CD4-positive, alpha-beta T cell (primary cell): ENCODE results near the gene IDS. TPM values are rescaled to one million over a fixed set of nuclear protein-coding genes. Genes with fewer than 3 reads are reported as not detected.
A peak's percentile ranks its signal among the peaks of the same experiment; 100 is the strongest.

Source experiments
- ATAC-seq: fragments of 200-7000 bp; cut with Tn5 transposase; one replicate; pipeline ENCODE4 v1.10.0; 2022; ENCODE audit warnings: mild to moderate bottlenecking; ENCODE audit not compliant: poor library complexity
- CTCF ChIA-PET: fragments of 350-600 bp; sonication (Branson Sonifier 250); formaldehyde crosslinking; loops from one replicate; lab custom pipeline; 2021; ENCODE audit warnings: antibody characterized with exemption, inconsistent platforms; lab: Charles Lee
- POLR2A ChIA-PET: fragments of 350-600 bp; sonication (Branson Sonifier 250); formaldehyde crosslinking; loops from one replicate; lab custom pipeline; 2021; ENCODE audit warnings: antibody characterized with exemption, inconsistent platforms; lab: Charles Lee
- DNase-seq, 14 experiments: peaks; one replicate each; pipeline ENCODE4 v3.0.0-alpha.2; 2013 to 2020; ENCODE audit warnings: mixed read lengths in 2 of 14
- H3K27ac ChIP-seq, 2 donors: one replicate each; pipeline versions ENCODE4 v1.5.1 to v1.7.0; 2013; ENCODE audit warnings: low read length in 2 of 2, low read depth in 1 of 2, mild to moderate bottlenecking in 1 of 2
- H3K27me3 ChIP-seq, 2 experiments: 1 replicate in 1 of 2; 2 replicates in 1 of 2; pipeline versions ENCODE4 v1.6.1 to v1.7.0; 2013; ENCODE audit warnings: low read length in 2 of 2, control low read depth in 1 of 2, mild to moderate bottlenecking in 1 of 2, moderate library complexity in 1 of 2; ENCODE audit not compliant: insufficient read depth in 2 of 2, control insufficient read depth in 1 of 2
- H3K36me3 ChIP-seq: one replicate; pipeline ENCODE4 v1.6.1; 2013; ENCODE audit warnings: low read length, control low read depth; ENCODE audit not compliant: insufficient read depth
- H3K4me1 ChIP-seq: one replicate; pipeline ENCODE4 v1.6.1; 2013; ENCODE audit warnings: low read length, control low read depth; ENCODE audit not compliant: insufficient read depth
- H3K4me3 ChIP-seq: one replicate; pipeline ENCODE4 v1.5.1; 2013; ENCODE audit warnings: mild to moderate bottlenecking, low read length, moderate library complexity
- H3K9me3 ChIP-seq, 2 experiments: 1 replicate in 1 of 2; 2 replicates in 1 of 2; pipeline versions ENCODE4 v1.6.1 to v1.7.0; 2013; ENCODE audit warnings: low read length in 2 of 2, mild to moderate bottlenecking in 2 of 2, control low read depth in 1 of 2, moderate library complexity in 1 of 2; ENCODE audit not compliant: control insufficient read depth in 1 of 2, insufficient read depth in 1 of 2
- H3K27ac Mint-ChIP-seq: one replicate; pipeline ENCODE4 v1.8.0; 2020; ENCODE audit warnings: mixed read lengths
- H3K27me3 Mint-ChIP-seq: one replicate; pipeline ENCODE4 v1.8.0; 2021; ENCODE audit warnings: mixed read lengths
- H3K36me3 Mint-ChIP-seq: one replicate; pipeline ENCODE4 v1.8.0; 2021; ENCODE audit warnings: low read depth, mixed read lengths
- H3K4me1 Mint-ChIP-seq: one replicate; pipeline ENCODE4 v1.8.0; 2021; ENCODE audit warnings: low read depth, mixed read lengths
- H3K4me3 Mint-ChIP-seq: one replicate; pipeline ENCODE4 v1.8.0; 2020; ENCODE audit warnings: mild to moderate bottlenecking, mixed read lengths
- H3K9me3 Mint-ChIP-seq: one replicate; pipeline ENCODE4 v1.8.0; 2020; ENCODE audit warnings: mixed read lengths
- intact Hi-C, 2 experiments: fragments of 100-400 bp; cut with DNase I in 1 of 2; cut with micrococcal nuclease in 1 of 2; formaldehyde crosslinking; loops; one replicate each; pipeline versions ENCODE4 v1.15.1 to v1.9.0; 2023 to 2025; cut with DNase I, micrococcal nuclease
- total RNA-seq, 174 experiments: library from RNA in 2 of 174; stranded (reverse) in 2 of 174; gene quantifications; one replicate each; pipeline ENCODE4 v1.2.3 and lab custom pipeline; 2021 to 2026
- TF ChIP-seq, protein P1 (sequence below): fragments of 200-600 bp; IDR thresholded peaks from one replicate; pipeline ENCODE4 v1.8.0; 2022; ENCODE audit warnings: antibody characterized with exemption, mild to moderate bottlenecking

IDS gene
- total RNA-seq, 2 experiments from 2014 or later: 256 to 260 TPM

DNA sequence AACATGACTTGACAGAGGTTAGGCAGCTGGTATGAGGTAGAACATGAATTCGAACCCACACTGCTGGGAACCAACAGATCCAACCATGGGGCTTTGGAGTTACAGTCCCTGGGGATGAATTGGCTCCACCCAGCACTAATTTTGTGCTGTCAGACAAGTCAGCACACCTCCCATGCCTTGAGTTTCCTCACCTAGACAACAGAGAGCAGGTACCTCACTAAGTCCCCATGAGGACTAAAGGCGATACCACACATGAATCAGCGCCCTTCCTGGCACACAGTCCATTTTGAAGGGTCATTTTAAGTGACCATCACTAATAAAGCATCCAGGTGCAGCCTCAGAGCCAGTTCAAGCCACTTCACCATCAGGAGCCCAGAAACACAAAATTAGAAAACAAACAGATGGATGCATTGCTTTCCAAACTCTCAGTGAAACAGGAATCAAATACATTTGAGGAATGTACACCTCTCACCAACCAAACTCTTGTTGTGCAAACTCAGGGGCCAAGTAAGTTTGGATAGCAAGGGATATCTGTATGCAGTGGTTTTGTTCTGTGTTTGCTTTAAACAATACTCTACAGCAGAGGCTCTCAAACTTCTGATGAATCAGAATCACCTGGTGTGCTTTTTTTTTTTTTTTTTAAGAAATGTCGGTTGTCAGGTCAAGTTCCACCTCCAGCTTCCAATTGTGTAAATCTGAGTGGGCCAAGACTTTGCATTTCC, 10.1 kb downstream of the IDS start:
- ATAC-seq (no peak), DNase-seq (no peak)
- Mint-ChIP-seq H3K4me3 (no peak overlapping the region), H3K9me3 (no peaks in the 10 kb centered on the region), H3K27me3 (no peaks in the 10 kb centered on the region), H3K27ac (peak overlapping the region; percentile 20), H3K4me1 (peaks cover 13% of the 10 kb centered on the region), H3K36me3 (no peaks in the 10 kb centered on the region)
- no peaks in the 10 kb centered on the region for H3K27me3 ChIP-seq
- ChIA-PET POLR2A (no interaction called here), CTCF (interaction anchor here (0.7 to 1.1 kb wide), 3 partner anchors 17 to 46 kb away, joined by 3 to 4 read pairs (median 3); partner anchors contain the start of gene EOLA1)
- peaks cover 6% of the 10 kb centered on the region for H3K4me1 ChIP-seq
- H3K36me3 ChIP-seq: peaks cover 96% of the 10 kb centered on the region
- no peaks in the 10 kb centered on the region for H3K9me3 ChIP-seq
- no peak overlapping the region for H3K4me3 ChIP-seq
- no peak overlapping the region for H3K27ac ChIP-seq
- TF ChIP-seq, protein P1, sequence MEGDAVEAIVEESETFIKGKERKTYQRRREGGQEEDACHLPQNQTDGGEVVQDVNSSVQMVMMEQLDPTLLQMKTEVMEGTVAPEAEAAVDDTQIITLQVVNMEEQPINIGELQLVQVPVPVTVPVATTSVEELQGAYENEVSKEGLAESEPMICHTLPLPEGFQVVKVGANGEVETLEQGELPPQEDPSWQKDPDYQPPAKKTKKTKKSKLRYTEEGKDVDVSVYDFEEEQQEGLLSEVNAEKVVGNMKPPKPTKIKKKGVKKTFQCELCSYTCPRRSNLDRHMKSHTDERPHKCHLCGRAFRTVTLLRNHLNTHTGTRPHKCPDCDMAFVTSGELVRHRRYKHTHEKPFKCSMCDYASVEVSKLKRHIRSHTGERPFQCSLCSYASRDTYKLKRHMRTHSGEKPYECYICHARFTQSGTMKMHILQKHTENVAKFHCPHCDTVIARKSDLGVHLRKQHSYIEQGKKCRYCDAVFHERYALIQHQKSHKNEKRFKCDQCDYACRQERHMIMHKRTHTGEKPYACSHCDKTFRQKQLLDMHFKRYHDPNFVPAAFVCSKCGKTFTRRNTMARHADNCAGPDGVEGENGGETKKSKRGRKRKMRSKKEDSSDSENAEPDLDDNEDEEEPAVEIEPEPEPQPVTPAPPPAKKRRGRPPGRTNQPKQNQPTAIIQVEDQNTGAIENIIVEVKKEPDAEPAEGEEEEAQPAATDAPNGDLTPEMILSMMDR: no peak
- intact Hi-C loops: no loop called here

DNA sequence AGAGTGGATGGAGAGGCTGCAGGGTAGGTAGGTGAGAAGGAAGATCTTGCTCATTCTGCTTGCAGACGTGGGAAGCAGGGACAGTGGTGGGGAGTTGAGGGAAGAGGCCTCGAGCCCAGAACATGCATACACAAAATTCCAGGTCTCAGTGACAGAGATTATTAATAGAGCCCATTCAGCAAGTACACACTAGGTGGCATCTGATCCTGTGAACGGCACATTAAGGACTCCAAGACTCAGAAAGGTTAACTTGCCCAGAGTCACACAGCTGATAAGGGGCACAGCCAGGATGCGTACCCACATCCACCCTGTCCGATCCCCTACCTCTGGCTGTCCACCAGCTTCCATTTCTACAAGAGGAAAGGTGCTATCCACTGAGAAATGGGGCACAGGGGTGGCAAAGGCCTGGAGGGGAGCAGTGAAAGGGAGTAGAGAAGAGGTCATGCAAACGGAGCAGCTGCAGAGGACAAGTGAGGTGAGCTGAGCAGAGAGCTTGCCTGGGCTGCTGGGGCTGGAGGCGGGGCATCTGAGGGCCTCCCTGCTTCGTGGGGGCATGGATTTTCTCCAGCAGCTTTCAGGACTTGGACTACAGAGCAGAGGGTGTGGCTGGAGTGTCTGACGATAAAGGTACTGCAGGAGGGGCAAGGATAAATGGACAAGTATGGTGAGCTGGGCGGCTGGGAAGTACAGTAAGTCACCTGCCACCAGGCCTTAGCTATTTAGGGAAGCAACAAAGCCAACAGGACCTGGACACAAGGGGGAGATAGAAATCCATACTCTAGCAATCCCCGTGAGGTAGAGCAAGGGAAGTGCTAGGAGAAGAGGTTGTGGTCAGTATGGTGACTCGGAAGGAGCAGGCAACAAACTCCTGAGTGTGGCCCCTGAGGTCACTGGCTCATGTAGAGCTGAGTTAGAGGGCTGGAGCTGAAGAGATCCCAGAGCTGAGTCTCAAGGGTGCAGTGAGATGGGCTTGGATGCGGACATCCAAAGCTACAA, 11.2 kb downstream of the IDS start:
- Histone ChIP-seq H3K27me3 (no peaks in the 10 kb centered on the region), H3K36me3 (peaks cover 98% of the 10 kb centered on the region), H3K4me1 (peaks cover 6% of the 10 kb centered on the region), H3K9me3 (no peaks in the 10 kb centered on the region), H3K27ac (no peak overlapping the region), H3K4me3 (no peak overlapping the region)
- DNase-seq (no peak), ATAC-seq (peak; percentile 9)
- CTCF ChIA-PET: interaction anchor here (0.8 to 1.1 kb wide), 2 partner anchors 14 to 47 kb away, joined by 3 read pairs; partner anchors contain the start of gene EOLA1
- no peaks in the 10 kb centered on the region for H3K27me3 Mint-ChIP-seq
- TF ChIP-seq, protein P1: no peak
- no peaks in the 10 kb centered on the region for H3K9me3 Mint-ChIP-seq
- H3K4me1 Mint-ChIP-seq: peaks cover 9% of the 10 kb centered on the region
- H3K27ac Mint-ChIP-seq: no peak overlapping the region
- H3K36me3 Mint-ChIP-seq: no peaks in the 10 kb centered on the region
- H3K4me3 Mint-ChIP-seq: no peak overlapping the region
- intact Hi-C loops: no loop called here
- POLR2A ChIA-PET: no interaction called here

DNA sequence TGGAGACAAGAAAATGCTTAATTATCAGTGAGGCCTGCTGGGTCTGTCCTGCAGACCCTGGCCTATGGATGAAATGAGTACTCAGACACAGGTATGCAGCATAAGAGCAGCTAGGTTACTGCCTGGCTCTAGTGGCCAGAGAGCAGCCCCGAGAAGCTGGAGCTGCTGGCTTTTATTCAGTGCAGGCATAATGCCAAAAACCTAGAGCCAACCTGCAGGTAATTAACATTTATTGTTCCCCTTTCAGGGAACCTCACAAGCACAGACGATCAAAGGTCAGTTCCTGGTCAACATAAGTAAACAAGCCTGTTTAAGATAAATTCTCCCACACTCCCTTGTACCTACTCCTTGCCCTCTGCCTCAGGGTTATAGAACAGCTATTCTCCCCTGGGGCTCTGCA, 13.3 kb downstream of the IDS start:
- no peak overlapping the region for H3K27ac Mint-ChIP-seq
- no peak overlapping the region for H3K27ac ChIP-seq
- no peak overlapping the region for H3K4me3 Mint-ChIP-seq
- peaks cover 89% of the 10 kb centered on the region for H3K36me3 ChIP-seq
- intact Hi-C loops: no loop called here
- no peaks in the 10 kb centered on the region for H3K27me3 ChIP-seq
- no peaks in the 10 kb centered on the region for H3K9me3 ChIP-seq
- POLR2A ChIA-PET: no interaction called here
- H3K27me3 Mint-ChIP-seq: no peaks in the 10 kb centered on the region
- H3K36me3 Mint-ChIP-seq: peaks cover 9% of the 10 kb centered on the region
- peaks cover 6% of the 10 kb centered on the region for H3K4me1 ChIP-seq
- TF ChIP-seq, protein P1: no peak
- H3K4me3 ChIP-seq: no peak overlapping the region
- ATAC-seq: no peak
- H3K9me3 Mint-ChIP-seq: no peaks in the 10 kb centered on the region
- H3K4me1 Mint-ChIP-seq: peaks cover 9% of the 10 kb centered on the region
- CTCF ChIA-PET: no interaction called here
- no peak for DNase-seq
